SK-N-MC (cell line): ENCODE measurements around the gene C11orf52.

ENCODE experiments used
- DNase-seq: peaks from one replicate; pipeline ENCODE4 v3.0.0-alpha.2; 2011; ENCODE audit warnings: low read depth, low spot score
- H3K27ac ChIP-seq: fragments of 200-600 bp; sonication (generic); 2 replicates; pipeline ENCODE4 v1.5.1; 2016; ENCODE audit warnings: mixed run types
- H3K36me3 ChIP-seq: fragments of 200-600 bp; sonication (generic); 2 replicates; pipeline ENCODE4 v1.6.1; 2017; ENCODE audit warnings: antibody characterized with exemption, low read length, mixed read lengths; ENCODE audit not compliant: insufficient read depth
- H3K4me3 ChIP-seq: fragments of 200-600 bp; sonication (generic); 2 replicates; pipeline ENCODE4 v1.5.1; 2016
- H3K9ac ChIP-seq: fragments of 200-600 bp; sonication (generic); 2 replicates; pipeline ENCODE4 v1.8.0; 2017; ENCODE audit warnings: mixed run types, mixed read lengths; ENCODE audit not compliant: insufficient read length
- H3K9me3 ChIP-seq: fragments of 200-600 bp; sonication (generic); 2 replicates; pipeline ENCODE4 v1.6.1; 2017; ENCODE audit warnings: low read depth, mild to moderate bottlenecking, antibody characterized with exemption, low read length, moderate library complexity, mixed read lengths
- EZH2 ChIP-seq: fragments of 200-600 bp; sonication (generic); IDR thresholded peaks from one replicate; pipeline ENCODE4 v1.6.1; 2017; ENCODE audit warnings: antibody characterized with exemption
- FOXP2 ChIP-seq: optimal IDR thresholded peaks from 2 replicates; pipeline ENCODE3; 2011; ENCODE audit warnings: mild to moderate bottlenecking, moderate library complexity; ENCODE audit not compliant: insufficient read depth; ENCODE audit errors: extremely low read length, control extremely low read depth
- POLR2AphosphoS5 ChIP-seq: IDR thresholded peaks from 2 replicates; pipeline ENCODE4 v1.6.1; 2012; ENCODE audit warnings: mild to moderate bottlenecking, low read depth, low read length, borderline replicate concordance

The C11orf52 gene, protein sequence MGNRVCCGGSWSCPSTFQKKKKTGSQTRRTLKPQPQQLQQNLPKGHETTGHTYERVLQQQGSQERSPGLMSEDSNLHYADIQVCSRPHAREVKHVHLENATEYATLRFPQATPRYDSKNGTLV

DNA sequence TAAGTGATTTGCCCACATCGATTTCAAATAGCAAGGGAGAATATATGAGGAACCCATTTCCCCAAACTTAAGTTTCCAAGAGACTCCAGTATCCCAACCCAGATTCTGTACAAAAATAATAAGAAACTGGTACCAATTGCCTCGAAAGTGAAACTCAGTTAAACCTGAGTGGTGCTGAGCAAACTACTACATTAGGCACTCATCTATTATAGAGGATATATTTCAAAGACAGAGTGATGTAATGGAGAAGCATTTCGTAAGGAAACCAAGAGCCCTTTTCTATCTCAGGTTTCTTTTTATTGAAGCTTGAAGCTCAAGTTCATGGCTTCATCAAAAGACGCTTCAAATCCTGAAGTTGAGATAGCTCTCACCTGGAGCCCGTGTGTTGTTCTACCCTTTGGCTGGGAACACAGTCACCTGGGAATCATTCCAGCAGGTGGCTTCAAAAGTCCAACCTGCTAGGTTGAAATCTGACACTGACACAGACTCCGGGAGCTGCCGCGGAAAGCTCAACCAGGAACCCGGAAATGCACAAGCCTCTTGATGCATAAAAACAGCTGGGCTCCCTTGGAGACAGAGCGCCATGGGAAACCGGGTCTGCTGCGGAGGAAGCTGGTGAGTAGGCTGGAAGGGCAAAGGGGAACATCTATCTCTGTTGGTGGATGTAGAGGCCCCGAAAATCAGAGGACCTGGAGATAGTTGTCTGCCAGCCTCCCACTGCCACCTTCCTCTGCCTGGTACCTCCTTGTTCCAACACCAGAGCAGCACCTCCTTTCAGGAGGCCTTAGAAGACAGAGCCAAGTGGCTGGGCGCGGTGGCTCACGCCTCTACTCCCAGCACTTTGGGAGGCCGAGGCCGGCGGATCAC, at the start of gene C11orf52:
TSS of gene C11orf52 (plus strand) at position 524 of the 867 bp plus-strand sequence. CDS start at position 584, 60 bp downstream.
- H3K9me3 ChIP-seq: no peaks in the 10 kb centered on the region

DNA sequence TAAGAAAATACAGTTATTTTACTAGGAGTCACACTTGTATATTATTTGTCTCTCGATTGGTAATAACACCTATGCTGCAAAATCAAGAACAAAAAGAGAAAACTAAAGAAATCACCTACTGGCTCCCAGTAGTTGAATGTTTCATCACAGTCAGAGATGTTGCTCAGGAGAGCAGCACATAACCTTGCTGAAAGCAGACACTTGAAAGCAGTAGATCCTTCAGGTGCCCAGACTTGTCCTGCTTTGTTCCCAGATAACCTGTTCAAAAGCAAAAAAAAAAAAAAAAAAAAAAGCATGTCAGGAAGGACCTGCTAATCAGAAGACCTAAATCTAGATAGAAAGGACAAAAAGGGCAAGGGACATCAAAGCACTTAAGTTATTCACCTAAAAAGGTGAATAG, 48.6 kb upstream of the C11orf52 start:
- Histone ChIP-seq H3K9me3 (no peaks in the 10 kb centered on the region), H3K9ac (no peak overlapping the region), H3K27ac (no peak overlapping the region), H3K36me3 (peaks cover 20% of the 10 kb centered on the region), H3K4me3 (peak overlapping the region; percentile 95; the same call in 1 of the 2 replicates)
- no peak for TF ChIP-seq POLR2AphosphoS5
- no peak for TF ChIP-seq EZH2
- TF ChIP-seq FOXP2: no peak
- no peak for DNase-seq

More for the DNA sequence above, at the start of gene C11orf52:
- Histone ChIP-seq H3K9ac (peak within 1 kb of the TSS; percentile 19), H3K27ac (0 out of 2 replicates have a peak within 1 kb of the TSS, but pooled peaks have one; percentile 7), H3K36me3 (no peaks in the 10 kb centered on the region), H3K4me3 (no peak within 1 kb of the TSS)
- TF ChIP-seq FOXP2 (no peak), POLR2AphosphoS5 (no peak), EZH2 (no peak)
- no peak for DNase-seq

DNA sequence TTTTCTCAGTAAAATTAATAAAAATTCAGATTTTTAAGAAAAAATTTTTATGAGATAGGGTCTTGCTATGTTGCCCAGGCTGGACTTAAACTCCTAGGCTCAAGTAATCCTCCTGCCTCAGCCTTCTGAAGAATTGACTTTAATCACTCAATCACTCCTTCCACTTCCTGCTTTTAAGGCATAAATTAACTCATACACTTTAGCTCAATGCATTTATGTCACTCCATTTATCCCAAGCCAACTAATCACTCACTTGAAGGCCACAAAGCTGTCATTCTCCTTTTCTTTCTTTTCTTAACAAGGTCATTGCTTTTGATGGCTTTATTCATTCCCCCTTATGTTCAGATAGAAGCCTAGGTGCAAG, 48.2 kb upstream of the C11orf52 start:
- Histone ChIP-seq H3K4me3 (peak overlapping the region; percentile 95), H3K27ac (no peak overlapping the region), H3K9me3 (no peaks in the 10 kb centered on the region), H3K36me3 (peaks cover 20% of the 10 kb centered on the region), H3K9ac (peak overlapping the region; percentile 82)
- no peak for DNase-seq
- TF ChIP-seq EZH2: no peak
- no peak for TF ChIP-seq FOXP2
- no peak for TF ChIP-seq POLR2AphosphoS5

- H3K9ac ChIP-seq: peak within 1 kb of the TSS; percentile 82
- H3K36me3 ChIP-seq: peaks cover 24% of the 10 kb centered on the region
- no peak within 1 kb of the TSS for H3K27ac ChIP-seq
- TF ChIP-seq POLR2AphosphoS5 (peak; percentile 59), EZH2 (no peak), FOXP2 (no peak)
- H3K9me3 ChIP-seq: no peaks in the 10 kb centered on the region
- DNase-seq: peak; percentile 47
- H3K4me3 ChIP-seq: peak within 1 kb of the TSS; percentile 95
Measured at GRCh38 chr11:111870886-111871692, 47.6 kb upstream of the C11orf52 start, which contains the start of gene ALG9. TSS of gene ALG9 (minus strand) at chr11:111871581. CDS start at chr11:111871482, 99 bp downstream.

- H3K9me3 ChIP-seq: no peaks in the 10 kb centered on the region
- no peak for DNase-seq
- no peak for TF ChIP-seq EZH2
- no peak for TF ChIP-seq FOXP2
- TF ChIP-seq POLR2AphosphoS5: no peak
Measured at GRCh38 chr11:111871693-111872161, 47.0 kb upstream of the C11orf52 start.

DNA sequence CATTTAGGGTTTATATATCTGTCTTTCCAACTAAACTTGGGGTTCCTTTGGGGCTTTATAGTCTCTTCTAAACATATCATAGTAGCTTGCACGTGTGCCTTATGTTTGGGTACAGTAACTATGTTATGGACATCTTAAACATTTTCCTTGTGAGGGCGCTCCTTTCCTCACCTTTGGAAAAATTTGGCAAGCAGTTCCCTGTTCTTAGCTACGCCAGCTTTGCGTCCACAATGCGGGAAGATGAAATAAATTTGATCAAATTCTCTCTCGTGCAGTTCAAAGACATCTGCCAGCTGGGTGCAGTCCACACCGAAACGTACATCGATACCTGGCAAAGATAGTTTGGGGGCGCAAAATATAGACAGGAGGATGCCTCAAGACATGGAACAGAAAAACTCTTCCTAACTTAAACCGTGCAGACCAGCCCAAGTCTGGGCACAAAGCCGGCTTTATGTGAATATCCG, 40.3 kb upstream of the C11orf52 start:
- peak overlapping the region; percentile 96 for H3K27ac ChIP-seq
- no peak for DNase-seq
- H3K4me3 ChIP-seq: peak overlapping the region; percentile 94
- peak overlapping the region; percentile 86 for H3K9ac ChIP-seq
- no peaks in the 10 kb centered on the region for H3K9me3 ChIP-seq
- TF ChIP-seq POLR2AphosphoS5: no peak
- no peak for TF ChIP-seq EZH2
- no peak for TF ChIP-seq FOXP2
- H3K36me3 ChIP-seq: peaks cover 18% of the 10 kb centered on the region; the same call in 1 of the 2 replicates

More at GRCh38 chr11:111871693-111872161, 47.0 kb upstream of the C11orf52 start:
- Histone ChIP-seq H3K9ac (peak overlapping the region; percentile 82), H3K36me3 (peaks cover 30% of the 10 kb centered on the region), H3K4me3 (peak overlapping the region; percentile 95), H3K27ac (no peak overlapping the region)

GRCh38 chr11:111878849-111879636, 39.7 kb upstream of the C11orf52 start, which contains the start of the genes CFAP68 and FDXACB1:
TSS of gene CFAP68 (plus strand) at chr11:111879541. CDS start at chr11:111879561, 20 bp downstream.
TSS of gene FDXACB1 (minus strand) at chr11:111879165. CDS start at chr11:111879132, 33 bp downstream.
- peak; percentile 73 for DNase-seq
- Histone ChIP-seq H3K9me3 (no peaks in the 10 kb centered on the region), H3K27ac (peak within 1 kb of the TSS; percentile 96), H3K36me3 (peaks cover 18% of the 10 kb centered on the region; the same call in 1 of the 2 replicates), H3K4me3 (peak within 1 kb of the TSS; percentile 94), H3K9ac (peak within 1 kb of the TSS; percentile 86)
- TF ChIP-seq EZH2 (no peak), POLR2AphosphoS5 (peak; percentile 38; the same call in 1 of the 2 replicates), FOXP2 (peak; percentile 58)
